HG02588 (cell line): ENCODE measurements around the gene RHOU.

Experiments
- ATAC-seq: cut with Tn5 transposase; IDR thresholded peaks from one replicate; pipeline ENCODE4 v1.9.1; 2021; ENCODE audit warnings: mild to moderate bottlenecking, moderate library complexity; ENCODE audit not compliant: unreplicated experiment

RHOU gene

DNA sequence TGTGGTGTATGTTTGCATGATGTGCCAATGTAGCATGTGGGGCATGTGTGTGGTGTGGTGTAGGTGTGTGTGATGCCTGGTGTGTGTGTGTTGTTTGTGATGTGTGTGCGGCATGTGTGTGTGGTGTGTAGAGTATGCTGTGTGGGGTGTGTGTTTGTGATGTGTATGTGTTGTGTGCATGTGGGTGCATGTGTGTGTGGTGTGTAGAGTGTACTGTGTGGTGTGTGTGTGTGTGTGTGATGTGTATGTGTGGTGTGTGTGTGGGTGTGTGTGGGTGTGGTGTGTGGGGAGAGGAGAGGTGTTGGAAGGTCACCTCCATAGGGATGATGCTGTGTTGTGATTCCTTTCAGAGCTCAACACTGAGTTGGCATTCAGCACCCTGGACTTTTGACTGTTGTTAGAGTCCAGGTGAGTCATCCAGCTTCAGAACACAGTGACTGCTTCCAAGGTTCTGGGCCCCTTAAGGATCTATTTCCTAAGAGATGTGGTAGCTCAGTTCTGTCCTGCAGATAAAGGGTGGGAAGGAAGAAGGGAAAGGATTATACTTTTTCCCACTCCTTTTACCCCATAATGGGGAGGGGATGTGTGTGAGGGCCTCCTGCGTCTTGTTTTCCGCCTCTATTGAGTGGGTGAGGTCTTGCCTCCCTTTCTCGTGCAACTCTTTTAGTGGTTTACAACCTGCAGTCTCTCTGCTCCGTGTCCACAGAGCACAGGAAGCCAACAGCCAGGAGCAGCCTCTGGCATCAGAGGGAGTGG, 47.6 kb downstream of the RHOU start:
- no peak for ATAC-seq

DNA sequence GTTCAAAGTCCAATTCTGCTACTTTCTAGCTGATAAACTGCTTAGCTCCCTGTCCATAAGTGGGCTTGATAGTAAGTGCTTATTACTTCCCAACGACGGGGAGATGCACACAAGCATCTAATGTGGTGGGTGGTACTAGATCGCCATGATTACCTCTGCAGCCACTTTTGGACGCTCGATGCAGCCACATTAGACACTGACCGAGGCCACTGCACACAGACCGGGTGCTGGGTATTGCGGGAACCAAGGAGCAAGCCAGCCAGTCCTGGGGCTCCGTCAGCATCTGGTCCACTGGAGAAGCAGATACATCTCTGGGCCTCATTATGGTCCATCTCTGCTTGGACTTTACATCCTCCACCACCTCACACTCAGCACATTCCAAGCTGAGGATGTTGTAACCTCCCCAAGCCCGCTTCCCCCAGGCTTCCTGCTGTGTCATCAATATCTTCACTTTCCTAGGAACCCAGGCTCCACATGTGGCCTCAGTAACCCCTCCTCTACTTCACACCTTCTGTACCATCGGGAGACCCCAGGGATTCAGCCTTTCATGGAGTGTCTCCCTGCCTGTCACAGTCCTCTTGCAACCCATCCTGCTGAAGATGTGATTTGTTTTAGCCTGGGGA, 48.2 kb downstream of the RHOU start:
- no peak for ATAC-seq

DNA sequence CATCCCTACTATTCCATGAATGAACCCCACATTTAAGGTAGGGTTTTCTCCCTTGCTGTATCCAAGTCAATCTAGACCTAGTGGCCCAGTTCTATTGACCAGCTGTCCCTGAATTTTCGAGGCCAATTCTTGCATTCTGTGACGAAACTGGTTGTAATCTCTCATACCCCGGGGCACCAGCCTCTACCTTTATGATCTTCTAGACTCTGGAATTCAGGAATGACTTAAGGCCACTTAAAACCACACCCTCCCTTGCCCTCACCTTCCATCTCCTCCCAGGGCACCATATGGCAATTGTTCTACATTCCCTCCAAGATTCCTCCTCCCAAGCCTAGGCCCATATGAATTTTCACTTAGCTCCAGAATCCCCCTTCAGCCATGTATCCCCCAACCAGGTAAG, 48.9 kb downstream of the RHOU start:
- ATAC-seq = no peak

DNA sequence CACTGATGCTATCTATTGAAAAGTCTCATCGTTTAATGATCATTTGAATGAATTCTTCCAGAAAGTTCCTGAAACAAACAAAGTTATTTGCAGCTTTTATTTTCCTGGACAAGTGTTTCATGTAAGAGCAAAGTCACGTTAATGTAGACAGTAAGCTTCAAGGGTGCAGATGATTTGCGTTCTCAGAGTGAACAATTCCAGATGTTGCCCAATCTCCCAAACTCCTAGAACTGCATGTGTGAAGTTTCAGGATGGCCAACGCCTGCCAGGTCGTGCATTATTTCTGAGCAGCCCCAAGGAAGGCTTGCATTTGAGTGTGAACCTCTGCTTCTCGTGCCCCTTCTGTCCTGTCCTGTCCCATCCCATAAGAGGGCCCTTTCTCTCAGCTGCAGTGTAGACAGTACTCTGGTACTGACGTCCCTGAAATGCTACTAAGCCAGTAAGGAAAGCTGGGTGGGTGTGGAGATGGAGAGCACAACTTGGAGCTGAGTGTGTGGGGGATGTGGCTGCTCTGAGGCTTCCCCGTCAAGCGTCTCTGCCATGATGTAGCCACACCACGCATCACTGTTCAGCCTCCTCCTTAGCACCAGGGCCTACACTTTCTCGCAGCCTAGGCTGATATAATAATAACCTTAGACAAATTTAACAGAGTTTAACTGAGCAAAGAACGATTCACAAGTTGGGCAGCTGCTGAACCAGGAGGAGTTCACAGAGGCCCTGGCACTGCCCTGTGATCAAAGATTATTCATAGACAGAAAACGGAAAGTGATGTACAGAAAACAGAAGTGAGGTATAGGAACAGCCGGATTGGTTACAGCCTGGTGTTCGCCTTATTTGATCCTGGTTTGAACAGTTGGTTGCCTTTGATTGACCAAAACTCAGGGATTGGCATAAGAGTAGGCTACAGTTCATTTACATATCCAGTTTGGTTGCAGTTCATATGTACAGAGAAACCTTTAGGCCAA, 50.4 kb downstream of the RHOU start:
- ATAC-seq = no peak

DNA sequence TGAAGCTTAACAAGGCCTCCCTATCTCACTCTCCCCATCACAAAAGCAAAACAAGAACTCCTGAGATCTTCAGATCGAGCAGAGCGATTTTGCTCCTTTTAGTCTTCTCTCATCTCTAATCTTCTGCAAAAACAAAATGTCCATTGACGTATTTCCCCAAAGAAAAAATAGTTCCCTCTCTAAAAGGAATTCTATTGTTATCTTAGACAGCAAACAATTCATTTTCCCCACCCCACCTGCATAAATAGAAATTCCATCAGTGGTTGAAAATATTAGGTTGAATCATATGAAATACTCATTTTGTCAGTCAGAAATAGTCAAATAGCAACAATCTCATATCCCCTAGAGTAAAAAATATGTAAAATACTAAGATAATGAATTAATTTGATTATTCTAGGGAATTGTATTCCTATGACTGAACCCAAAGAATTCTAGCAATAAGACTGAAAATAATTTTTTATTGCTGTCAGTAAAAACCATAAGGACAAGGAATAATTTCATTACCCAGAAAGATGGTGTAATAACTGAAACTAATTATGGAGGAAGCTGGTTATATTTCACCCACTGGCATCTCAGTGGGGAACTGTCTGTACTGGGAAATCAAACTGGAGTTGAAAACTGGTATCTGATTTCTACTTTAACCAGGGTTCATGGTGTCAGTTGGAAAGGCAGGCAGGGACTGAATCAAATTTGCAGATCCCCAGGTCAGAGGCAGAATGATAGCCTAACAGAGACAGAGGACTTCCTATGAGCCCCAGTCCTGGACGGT, 51.3 kb downstream of the RHOU start:
- no peak for ATAC-seq

DNA sequence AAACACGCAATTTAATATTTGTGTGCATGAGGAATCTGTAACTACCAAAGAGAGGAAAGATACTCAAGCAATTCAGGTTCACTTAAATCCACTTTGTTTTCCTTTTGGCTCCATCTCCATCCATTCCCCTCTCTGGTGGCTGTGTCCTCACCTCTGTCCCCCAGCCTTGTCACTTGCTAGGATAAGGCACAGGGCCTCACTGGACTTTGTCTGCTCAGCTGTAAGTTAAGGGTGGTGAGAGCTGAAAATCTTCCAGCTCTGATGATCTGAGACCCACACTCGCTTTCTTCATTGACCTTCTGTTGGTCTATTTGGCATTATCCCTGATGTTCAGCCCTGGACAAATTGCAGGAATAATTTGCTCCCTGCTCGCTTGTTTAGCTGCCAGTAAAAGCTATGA, 56.5 kb downstream of the RHOU start:
- ATAC-seq = no peak

DNA sequence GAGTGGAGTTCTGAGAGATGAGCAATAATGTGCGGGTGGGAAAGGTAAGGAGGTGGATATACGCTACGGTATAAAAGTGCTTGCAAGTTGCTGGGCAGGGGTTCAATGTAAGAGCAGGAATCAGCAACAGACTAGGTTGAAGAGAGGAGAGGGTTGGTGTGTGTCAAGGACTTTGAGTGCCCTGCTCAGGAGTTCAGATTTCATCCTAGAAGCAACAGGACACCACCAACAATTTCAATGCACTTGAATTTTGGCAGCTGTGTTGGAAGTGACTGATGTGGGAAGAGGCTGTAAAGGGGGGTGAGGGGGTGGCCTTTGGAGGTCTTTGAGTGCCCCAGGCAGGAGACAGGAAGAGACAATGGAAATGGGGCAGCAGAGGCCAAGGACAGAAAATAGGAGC, 57.3 kb downstream of the RHOU start:
- no peak for ATAC-seq

DNA sequence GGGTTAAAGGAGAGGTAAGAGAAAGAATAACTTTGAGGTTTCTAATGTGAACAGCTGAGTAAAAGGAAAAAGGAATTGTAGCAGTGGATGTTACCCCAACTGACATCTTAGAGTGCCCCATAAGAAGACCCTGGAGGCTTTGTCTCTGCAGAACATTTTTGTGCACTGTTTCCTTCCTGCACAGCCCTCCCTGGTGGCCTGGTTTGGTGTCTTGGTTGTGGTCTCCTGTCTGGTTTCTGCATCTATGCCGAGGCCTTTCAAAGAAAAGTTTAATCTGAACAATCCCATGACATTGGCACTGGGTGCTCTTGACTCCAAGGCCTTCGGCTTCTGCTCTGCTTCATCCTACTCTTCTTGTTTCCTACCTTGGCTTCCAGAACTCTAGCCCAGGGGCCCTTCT, 57.8 kb downstream of the RHOU start:
- ATAC-seq = no peak

DNA sequence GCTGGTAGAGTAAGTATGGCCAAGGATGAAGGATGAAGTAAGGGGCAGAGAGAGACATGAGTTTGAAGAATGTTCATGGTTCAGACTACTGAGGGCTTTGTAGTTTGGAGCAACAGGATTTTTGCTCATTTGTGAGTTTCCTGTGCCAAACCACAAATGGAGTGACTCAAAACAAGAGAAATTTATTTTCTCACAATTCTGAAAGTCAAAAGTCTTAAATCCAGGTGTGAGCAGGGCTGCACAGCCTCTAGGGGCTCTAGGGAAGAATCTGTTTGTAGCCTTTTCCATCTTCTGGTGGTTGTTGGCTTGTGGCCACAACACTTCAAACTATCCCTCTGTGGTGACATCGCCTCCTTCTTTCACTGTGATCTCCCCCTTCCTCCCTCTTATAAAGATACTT, 58.9 kb downstream of the RHOU start:
- ATAC-seq = peak; percentile 55

DNA sequence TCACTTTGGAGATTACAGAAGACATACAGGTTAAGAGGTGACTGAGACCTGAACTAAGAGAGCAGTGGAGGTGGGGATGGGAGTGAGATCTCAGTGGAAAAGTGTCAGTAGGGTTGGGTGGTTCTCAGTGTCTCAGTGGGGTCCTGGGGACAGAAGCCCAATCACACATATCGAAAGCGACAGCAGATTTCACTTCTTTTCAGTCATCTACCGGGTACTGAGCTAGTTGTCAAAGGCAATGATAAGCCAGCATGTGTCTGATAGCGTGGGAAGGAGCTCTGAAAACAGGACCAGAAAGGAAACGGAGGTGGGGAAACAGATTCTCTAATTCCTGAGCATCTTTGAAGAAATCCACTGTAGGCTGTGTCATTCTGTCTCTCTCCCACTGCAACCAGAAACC, 59.5 kb downstream of the RHOU start:
- ATAC-seq = peak; percentile 48

DNA sequence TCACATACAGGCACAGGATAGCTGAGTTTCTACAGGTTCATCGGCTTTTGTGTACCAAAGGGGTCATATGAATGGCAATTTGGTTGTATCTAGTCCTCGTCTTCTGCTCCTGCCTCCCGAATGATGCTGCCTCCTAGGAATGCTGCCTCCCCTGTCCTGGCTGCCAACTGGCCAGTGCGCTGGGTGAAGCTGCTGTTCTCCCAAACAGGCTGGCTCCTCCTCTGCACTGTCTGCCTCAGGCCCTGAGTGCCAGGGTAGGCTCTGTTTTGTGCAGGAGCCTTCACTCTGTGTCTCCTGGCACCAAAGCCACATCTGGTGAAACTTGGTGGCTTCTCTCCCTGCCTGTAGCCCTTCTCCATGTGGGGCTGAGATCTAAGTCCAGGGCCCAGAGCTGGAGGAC, 60.3 kb downstream of the RHOU start:
- no peak for ATAC-seq
